Measurements from ENCODE around the gene SYTL1.

SYTL1 gene

DNA sequence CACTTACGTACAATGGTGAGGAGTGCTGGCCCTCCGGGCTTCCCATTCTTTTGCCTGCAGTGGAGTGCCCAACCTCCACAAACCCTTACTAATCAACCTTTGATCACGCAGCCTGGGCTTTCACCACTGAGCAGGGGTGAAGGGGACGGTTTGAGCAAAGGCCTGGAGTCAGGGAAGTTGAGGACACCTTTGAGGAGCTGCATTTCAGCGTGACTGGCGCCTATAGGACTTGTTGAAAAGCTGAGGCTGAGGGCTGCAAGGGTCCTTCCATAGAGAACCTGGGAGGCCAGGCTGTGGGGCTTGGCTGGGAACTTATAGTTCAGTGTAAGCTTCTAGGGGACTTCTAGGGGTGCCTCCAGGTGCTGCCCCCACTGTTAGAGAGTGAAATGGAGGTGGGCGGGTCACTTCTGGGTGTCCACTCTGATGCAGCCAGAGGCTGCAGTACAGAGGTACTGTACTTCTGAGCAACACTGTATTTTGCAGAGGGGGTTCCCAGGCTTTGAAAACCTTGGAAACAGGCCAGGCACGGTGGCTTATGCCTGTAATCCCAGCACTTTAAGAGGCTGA lies 9.8 kb downstream of the SYTL1 start:
- Histone ChIP-seq H3K9me2 (replicated peaks; ENCODE audit: insufficient read depth, low read length) (no peaks in the 10 kb centered on the region), H3K36me3 (replicated peaks; ENCODE audit: insufficient read depth, low read length) (no peaks in the 10 kb centered on the region), H3K27me3 (replicated peaks; ENCODE audit: insufficient read depth, low read length) (no peaks in the 10 kb centered on the region), H3K9me3 (replicated peaks; ENCODE audit: insufficient read depth, low read length) (no peaks in the 10 kb centered on the region), H3K9ac (ENCODE audit: low read length) (no peak overlapping the region), H3K79me2 (ENCODE audit: low read length) (no peaks in the 10 kb centered on the region), H2AFZ (ENCODE audit: low read length) (no peak overlapping the region), H3K4me1 (ENCODE audit: low read length) (no peaks in the 10 kb centered on the region), H3K4me3 (ENCODE audit: low read length) (no peak overlapping the region), H3K27ac (ENCODE audit: low read length) (no peak overlapping the region), H4K20me1 (ENCODE audit: insufficient read depth, low read length) (no peaks in the 10 kb centered on the region), H3F3A (ENCODE audit: insufficient read depth, low read length) (no peaks in the 10 kb centered on the region), H3K4me2 (ENCODE audit: low read depth, low read length) (no peak overlapping the region)
- no peak for TF ChIP-seq EZH2 (optimal IDR thresholded peaks at IDR 0.05; ENCODE audit: low read depth, low read length)
- DNase-seq = no peak

DNA sequence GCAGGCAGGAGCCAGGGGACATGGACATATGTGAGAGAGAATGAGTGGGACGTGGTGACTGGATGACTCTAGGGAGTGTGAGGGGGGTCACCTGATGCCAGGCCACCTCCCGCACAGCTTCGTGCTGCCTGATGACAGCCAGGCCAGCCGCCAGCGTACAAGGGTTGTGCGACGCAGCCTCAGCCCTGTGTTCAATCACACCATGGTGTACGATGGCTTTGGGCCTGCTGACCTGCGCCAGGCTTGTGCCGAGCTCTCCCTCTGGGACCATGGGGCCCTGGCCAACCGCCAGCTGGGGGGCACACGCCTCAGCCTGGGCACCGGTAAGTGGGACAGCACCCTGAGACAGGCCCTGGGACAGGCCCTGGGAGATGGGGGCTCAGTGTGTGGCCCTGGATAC lies 11.3 kb downstream of the SYTL1 start:
- Histone ChIP-seq H3K9ac (ENCODE audit: low read length) (no peak overlapping the region), H3K9me3 (replicated peaks; ENCODE audit: insufficient read depth, low read length) (no peaks in the 10 kb centered on the region)
- TF ChIP-seq EZH2phosphoT487 (IDR thresholded peaks at IDR 0.05; ENCODE audit: low read length) (no peak), EZH2 (optimal IDR thresholded peaks at IDR 0.05; ENCODE audit: low read depth, low read length) (no peak), CTCF (IDR thresholded peaks at IDR 0.05; ENCODE audit: low read length) (no peak)

GRCh38 chr1:27353629-27354028 lies 11.8 kb downstream of the SYTL1 start:
- Histone ChIP-seq H2AFZ (ENCODE audit: low read length) (no peak overlapping the region), H3K9me3 (replicated peaks; ENCODE audit: insufficient read depth, low read length) (no peaks in the 10 kb centered on the region), H3F3A (ENCODE audit: insufficient read depth, low read length) (no peaks in the 10 kb centered on the region), H3K36me3 (replicated peaks; ENCODE audit: insufficient read depth, low read length) (no peaks in the 10 kb centered on the region), H3K9ac (ENCODE audit: low read length) (no peak overlapping the region), H3K4me3 (ENCODE audit: low read length) (no peak overlapping the region), H3K4me1 (ENCODE audit: low read length) (no peaks in the 10 kb centered on the region), H3K27ac (ENCODE audit: low read length) (no peak overlapping the region), H3K27me3 (replicated peaks; ENCODE audit: insufficient read depth, low read length) (peaks cover 8% of the 10 kb centered on the region; the same call in 1 of the 2 replicates), H3K4me2 (ENCODE audit: low read depth, low read length) (no peak overlapping the region), H3K9me2 (replicated peaks; ENCODE audit: insufficient read depth, low read length) (no peaks in the 10 kb centered on the region), H4K20me1 (ENCODE audit: insufficient read depth, low read length) (no peaks in the 10 kb centered on the region), H3K79me2 (ENCODE audit: low read length) (no peaks in the 10 kb centered on the region)
- TF ChIP-seq EZH2phosphoT487 (IDR thresholded peaks at IDR 0.05; ENCODE audit: low read length) (no peak), CTCF (IDR thresholded peaks at IDR 0.05; ENCODE audit: low read length) (no peak), EZH2 (optimal IDR thresholded peaks at IDR 0.05; ENCODE audit: low read depth, low read length) (no peak)
- DNase-seq = no peak

More for the DNA sequence above, 11.3 kb downstream of the SYTL1 start:
- Histone ChIP-seq H3K27me3 (replicated peaks; ENCODE audit: insufficient read depth, low read length) (peaks cover 5% of the 10 kb centered on the region; the same call in 1 of the 2 replicates), H2AFZ (ENCODE audit: low read length) (no peak overlapping the region), H3K4me3 (ENCODE audit: low read length) (no peak overlapping the region), H3K4me1 (ENCODE audit: low read length) (no peaks in the 10 kb centered on the region), H3K4me2 (ENCODE audit: low read depth, low read length) (no peak overlapping the region), H3K27ac (ENCODE audit: low read length) (no peak overlapping the region), H3K9me2 (replicated peaks; ENCODE audit: insufficient read depth, low read length) (no peaks in the 10 kb centered on the region), H3F3A (ENCODE audit: insufficient read depth, low read length) (no peaks in the 10 kb centered on the region), H3K36me3 (replicated peaks; ENCODE audit: insufficient read depth, low read length) (no peaks in the 10 kb centered on the region), H3K79me2 (ENCODE audit: low read length) (no peaks in the 10 kb centered on the region), H4K20me1 (ENCODE audit: insufficient read depth, low read length) (no peaks in the 10 kb centered on the region)
- no peak for DNase-seq

GRCh38 chr1:27355683-27356082 lies 13.9 kb downstream of the SYTL1 start:
- Histone ChIP-seq H3K4me1 (ENCODE audit: low read length) (no peaks in the 10 kb centered on the region), H3K27ac (ENCODE audit: low read length) (no peak overlapping the region), H3K9me3 (replicated peaks; ENCODE audit: insufficient read depth, low read length) (no peaks in the 10 kb centered on the region), H3K9ac (ENCODE audit: low read length) (no peak overlapping the region), H3K27me3 (replicated peaks; ENCODE audit: insufficient read depth, low read length) (peaks cover 17% of the 10 kb centered on the region), H3K9me2 (replicated peaks; ENCODE audit: insufficient read depth, low read length) (no peaks in the 10 kb centered on the region), H3K36me3 (replicated peaks; ENCODE audit: insufficient read depth, low read length) (no peaks in the 10 kb centered on the region), H3K4me2 (ENCODE audit: low read depth, low read length) (no peak overlapping the region), H3K79me2 (ENCODE audit: low read length) (no peaks in the 10 kb centered on the region), H2AFZ (ENCODE audit: low read length) (no peak overlapping the region), H4K20me1 (ENCODE audit: insufficient read depth, low read length) (no peaks in the 10 kb centered on the region), H3F3A (ENCODE audit: insufficient read depth, low read length) (no peaks in the 10 kb centered on the region), H3K4me3 (ENCODE audit: low read length) (no peak overlapping the region)
- no peak for DNase-seq
- no peak for TF ChIP-seq EZH2phosphoT487 (IDR thresholded peaks at IDR 0.05; ENCODE audit: low read length)
- TF ChIP-seq CTCF (IDR thresholded peaks at IDR 0.05; ENCODE audit: low read length) = no peak
- TF ChIP-seq EZH2 (optimal IDR thresholded peaks at IDR 0.05; ENCODE audit: low read depth, low read length) = no peak

Data from MM.1S (cell line).